Neural progenitor cell (in vitro differentiated cells): ENCODE data around the gene FHOD3. TPM values are rescaled to one million over a fixed set of nuclear protein-coding genes. Genes with fewer than 3 reads are reported as not detected.

Source experiments
- DNase-seq: peaks from one replicate; pipeline ENCODE4 v3.0.0-alpha.2; 2016; ENCODE audit warnings: low spot score
- H2AFZ ChIP-seq: fragments of 200-600 bp; sonication (generic); replicated peaks from 2 replicates; pipeline ENCODE4 v1.6.1; 2016; ENCODE audit warnings: antibody characterized with exemption
- H3F3A ChIP-seq: fragments of 200-600 bp; sonication (generic); 2 replicates; pipeline ENCODE4 v1.6.1; 2016; ENCODE audit warnings: antibody characterized with exemption, low read depth
- H3K27ac ChIP-seq: fragments of 200-600 bp; sonication (generic); 2 replicates; pipeline ENCODE4 v1.5.1; 2016; ENCODE audit warnings: mild to moderate bottlenecking
- H3K27me3 ChIP-seq: fragments of 200-600 bp; sonication (generic); 2 replicates; pipeline ENCODE4 v1.6.1; 2016; ENCODE audit warnings: mild to moderate bottlenecking, moderate library complexity
- H3K36me3 ChIP-seq: fragments of 200-600 bp; sonication (generic); 2 replicates; pipeline ENCODE4 v1.5.1; 2016
- H3K4me1 ChIP-seq: fragments of 200-600 bp; sonication (generic); 2 replicates; pipeline ENCODE4 v1.6.1; 2016; ENCODE audit warnings: mixed run types
- H3K4me2 ChIP-seq: fragments of 200-600 bp; sonication (generic); 2 replicates; pipeline ENCODE4 v1.6.1; 2016
- H3K4me3 ChIP-seq: fragments of 200-600 bp; sonication (generic); 2 replicates; pipeline ENCODE4 v1.5.1; 2016
- H3K79me2 ChIP-seq: fragments of 200-600 bp; sonication (generic); 2 replicates; pipeline ENCODE4 v1.6.1; 2016; ENCODE audit warnings: low read depth
- H3K9ac ChIP-seq: fragments of 200-600 bp; sonication (generic); 2 replicates; pipeline ENCODE4 v1.6.1; 2016
- H3K9me3 ChIP-seq: fragments of 200-600 bp; sonication (generic); 2 replicates; pipeline ENCODE4 v1.5.1; 2016; ENCODE audit warnings: low read depth
- H4K20me1 ChIP-seq: fragments of 200-600 bp; sonication (generic); 2 replicates; pipeline ENCODE4 v1.6.1; 2016; ENCODE audit warnings: low read depth
- H3K27ac Mint-ChIP-seq: 3 replicates; pipeline ENCODE4 v1.8.0; 2021; ENCODE audit warnings: mixed read lengths
- H3K27me3 Mint-ChIP-seq: 2 replicates; pipeline ENCODE4 v1.8.0; 2022; ENCODE audit warnings: low read depth, mild to moderate bottlenecking, inconsistent platforms, moderate library complexity, mixed read lengths; ENCODE audit not compliant: insufficient read depth
- H3K36me3 Mint-ChIP-seq: 3 replicates; pipeline ENCODE4 v1.8.0; 2021; ENCODE audit warnings: mixed read lengths
- H3K4me1 Mint-ChIP-seq: 3 replicates; pipeline ENCODE4 v1.8.0; 2021; ENCODE audit warnings: mixed read lengths
- H3K4me3 Mint-ChIP-seq: 3 replicates; pipeline ENCODE4 v1.8.0; 2021; ENCODE audit warnings: mild to moderate bottlenecking, moderate library complexity, mixed read lengths
- H3K9me3 Mint-ChIP-seq: 3 replicates; pipeline ENCODE4 v1.8.0; 2020; ENCODE audit warnings: mixed read lengths
- CTCF ChIP-seq: fragments of 200-600 bp; sonication (generic); IDR thresholded peaks from 2 replicates; pipeline ENCODE4 v1.5.1; 2017; ENCODE audit warnings: antibody characterized with exemption, mild to moderate bottlenecking
- EZH2 ChIP-seq: fragments of 200-600 bp; sonication (generic); IDR thresholded peaks from 2 replicates; pipeline ENCODE4 v1.6.1; 2017; ENCODE audit warnings: antibody characterized with exemption, mild to moderate bottlenecking, moderate library complexity
- EZH2phosphoT487 ChIP-seq: fragments of 200-600 bp; sonication (generic); IDR thresholded peaks from 2 replicates; pipeline ENCODE4 v1.6.1; 2017; ENCODE audit warnings: antibody characterized with exemption
- total RNA-seq: library from RNA; depleted of rRNA; stranded (reverse); fragments of >200 nt; gene quantifications from 2 replicates; pipeline ENCODE4 v1.2.3, GENCODE V29; 2015; ENCODE audit warnings: low replicate concordance

FHOD3 gene
- total RNA-seq, 1 donor from 2014 or later = 69.7 TPM

GRCh38 chr18:36667811-36668210 lies 370.3 kb downstream of the FHOD3 start:
- Histone ChIP-seq H3F3A (no peaks in the 10 kb centered on the region), H3K9me3 (no peaks in the 10 kb centered on the region), H3K27ac (no peak overlapping the region), H3K79me2 (no peaks in the 10 kb centered on the region), H3K4me1 (no peaks in the 10 kb centered on the region), H3K4me2 (no peak overlapping the region), H2AFZ (no peak overlapping the region), H3K4me3 (no peak overlapping the region), H3K9ac (no peak overlapping the region), H3K27me3 (no peaks in the 10 kb centered on the region), H4K20me1 (no peaks in the 10 kb centered on the region), H3K36me3 (peaks cover 6% of the 10 kb centered on the region)
- H3K9me3 Mint-ChIP-seq = no peaks in the 10 kb centered on the region
- TF ChIP-seq CTCF = no peak
- no peak for TF ChIP-seq EZH2
- no peak for TF ChIP-seq EZH2phosphoT487
- H3K27me3 Mint-ChIP-seq = no peaks in the 10 kb centered on the region
- H3K27ac Mint-ChIP-seq = no peak overlapping the region
- no peaks in the 10 kb centered on the region for H3K4me1 Mint-ChIP-seq
- H3K36me3 Mint-ChIP-seq = peaks cover 4% of the 10 kb centered on the region
- H3K4me3 Mint-ChIP-seq = no peak overlapping the region
- no peak for DNase-seq

- Mint-ChIP-seq H3K4me3 (no peak overlapping the region), H3K27me3 (no peaks in the 10 kb centered on the region), H3K36me3 (peaks cover 4% of the 10 kb centered on the region), H3K27ac (no peak overlapping the region), H3K9me3 (no peaks in the 10 kb centered on the region), H3K4me1 (no peaks in the 10 kb centered on the region)
- Histone ChIP-seq H2AFZ (no peak overlapping the region), H3K27me3 (no peaks in the 10 kb centered on the region), H3K27ac (no peak overlapping the region), H3K36me3 (peaks cover 6% of the 10 kb centered on the region), H3K9me3 (no peaks in the 10 kb centered on the region), H3K4me2 (no peak overlapping the region), H3K79me2 (no peaks in the 10 kb centered on the region), H4K20me1 (no peaks in the 10 kb centered on the region), H3K4me1 (no peaks in the 10 kb centered on the region), H3F3A (no peaks in the 10 kb centered on the region), H3K4me3 (no peak overlapping the region), H3K9ac (no peak overlapping the region)
- TF ChIP-seq EZH2phosphoT487 = no peak
- TF ChIP-seq CTCF = no peak
- TF ChIP-seq EZH2 = no peak
- DNase-seq = no peak
Observed at GRCh38 chr18:36668349-36668748, 370.8 kb downstream of the FHOD3 start.

GRCh38 chr18:36672437-36673344 lies 375.2 kb downstream of the FHOD3 start:
- Histone ChIP-seq H3K9ac (no peak overlapping the region), H4K20me1 (no peaks in the 10 kb centered on the region), H3K4me2 (no peak overlapping the region), H3F3A (no peaks in the 10 kb centered on the region), H2AFZ (no peak overlapping the region), H3K27ac (no peak overlapping the region), H3K4me3 (no peak overlapping the region), H3K36me3 (peaks cover 18% of the 10 kb centered on the region), H3K4me1 (no peaks in the 10 kb centered on the region), H3K9me3 (peaks cover 3% of the 10 kb centered on the region), H3K27me3 (no peaks in the 10 kb centered on the region), H3K79me2 (no peaks in the 10 kb centered on the region)
- Mint-ChIP-seq H3K27me3 (no peaks in the 10 kb centered on the region), H3K4me3 (no peak overlapping the region), H3K36me3 (peaks cover 25% of the 10 kb centered on the region), H3K9me3 (peaks cover 10% of the 10 kb centered on the region), H3K27ac (no peak overlapping the region), H3K4me1 (no peaks in the 10 kb centered on the region)
- no peak for TF ChIP-seq CTCF
- TF ChIP-seq EZH2phosphoT487 = no peak
- TF ChIP-seq EZH2 = no peak
- DNase-seq = no peak
